GM21515 (cell line): ENCODE measurements around the gene COPS7A.
"Not testable (repeated sequence)": the region's sequence is repeated elsewhere in the genome, so short reads cannot be mapped to it uniquely, and the experiment has no call there.

Source experiments
- ATAC-seq: cut with Tn5 transposase; IDR thresholded peaks from one replicate; pipeline ENCODE4 v1.9.1; 2021; ENCODE audit not compliant: unreplicated experiment

Gene COPS7A

GRCh38 chr12:6701078-6701768 lies 22.6 kb upstream of the COPS7A start:
- ATAC-seq, result no peak

GRCh38 chr12:6703631-6704030 lies 20.2 kb upstream of the COPS7A start:
- ATAC-seq, result no peak

GRCh38 chr12:6708351-6708750 lies 15.5 kb upstream of the COPS7A start:
- ATAC-seq, result not testable (repeated sequence)

- ATAC-seq, result no peak
Measured at GRCh38 chr12:6708960-6709394, 14.9 kb upstream of the COPS7A start.

GRCh38 chr12:6716031-6716873 lies 7.6 kb upstream of the COPS7A start:
- ATAC-seq, result not testable (repeated sequence)

GRCh38 chr12:6716874-6717437 lies 6.9 kb upstream of the COPS7A start:
- no peak for ATAC-seq

GRCh38 chr12:6722863-6723262 lies 983 bp upstream of the COPS7A start:
- no peak for ATAC-seq

- peak; percentile 16 for ATAC-seq
Measured at GRCh38 chr12:6724409-6724797, 557 bp downstream of the COPS7A start.

- no peak for ATAC-seq
Measured at GRCh38 chr12:6725350-6725749, 1.5 kb downstream of the COPS7A start.

GRCh38 chr12:6729186-6729585 lies 5.3 kb downstream of the COPS7A start:
- no peak for ATAC-seq

- ATAC-seq, result no peak
Measured at GRCh38 chr12:6730169-6730568, 6.3 kb downstream of the COPS7A start.

- ATAC-seq, result no peak
Measured at GRCh38 chr12:6734506-6735387, 10.9 kb downstream of the COPS7A start.

- no peak for ATAC-seq
Measured at GRCh38 chr12:6735448-6736191, 11.8 kb downstream of the COPS7A start.

GRCh38 chr12:6736754-6737153 lies 12.9 kb downstream of the COPS7A start:
- no peak for ATAC-seq

- ATAC-seq, result not testable (repeated sequence)
Measured at GRCh38 chr12:6742080-6742479, 18.2 kb downstream of the COPS7A start.

GRCh38 chr12:6742834-6743233 lies 19.0 kb downstream of the COPS7A start:
- ATAC-seq, result no peak

- not testable (repeated sequence) for ATAC-seq
Measured at GRCh38 chr12:6743300-6743699, 19.5 kb downstream of the COPS7A start.

GRCh38 chr12:6745741-6746525 lies 22.1 kb downstream of the COPS7A start:
- no peak for ATAC-seq

- ATAC-seq, result no peak
Measured at GRCh38 chr12:6747216-6747615, 23.4 kb downstream of the COPS7A start.
